Activated CD8-positive, alpha-beta memory T cell treated with anti-CD3 and anti-CD28 coated beads for 48 hours (primary cell): Measurements from ENCODE around the gene HYCC1.

ENCODE experiments used
- DNase-seq, 3 experiments: peaks; one replicate each; pipeline ENCODE4 v3.0.0-alpha.2; 2020; ENCODE audit warnings: low read depth in 2 of 3, low spot score in 2 of 3

HYCC1 gene

DNA sequence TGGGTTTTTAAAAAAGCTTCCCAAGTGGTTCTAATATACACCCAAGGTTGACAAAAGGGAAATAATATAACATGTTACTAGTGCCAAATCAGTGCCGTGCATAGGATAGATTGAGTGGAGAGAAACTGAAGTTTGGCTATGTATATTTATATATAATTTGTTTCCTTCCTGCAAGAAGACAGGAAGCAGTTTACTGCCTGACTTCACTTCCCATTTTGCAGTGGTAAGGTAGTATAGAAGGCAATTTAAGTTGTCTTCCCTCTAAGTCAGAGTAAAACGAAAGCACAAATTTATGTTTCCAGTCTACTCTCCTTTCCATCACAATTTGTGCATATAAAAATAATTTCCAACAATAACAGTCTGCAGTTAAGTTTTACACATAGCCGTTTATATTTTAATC, 3.4 kb upstream of the HYCC1 start:
- no peak for DNase-seq

DNA sequence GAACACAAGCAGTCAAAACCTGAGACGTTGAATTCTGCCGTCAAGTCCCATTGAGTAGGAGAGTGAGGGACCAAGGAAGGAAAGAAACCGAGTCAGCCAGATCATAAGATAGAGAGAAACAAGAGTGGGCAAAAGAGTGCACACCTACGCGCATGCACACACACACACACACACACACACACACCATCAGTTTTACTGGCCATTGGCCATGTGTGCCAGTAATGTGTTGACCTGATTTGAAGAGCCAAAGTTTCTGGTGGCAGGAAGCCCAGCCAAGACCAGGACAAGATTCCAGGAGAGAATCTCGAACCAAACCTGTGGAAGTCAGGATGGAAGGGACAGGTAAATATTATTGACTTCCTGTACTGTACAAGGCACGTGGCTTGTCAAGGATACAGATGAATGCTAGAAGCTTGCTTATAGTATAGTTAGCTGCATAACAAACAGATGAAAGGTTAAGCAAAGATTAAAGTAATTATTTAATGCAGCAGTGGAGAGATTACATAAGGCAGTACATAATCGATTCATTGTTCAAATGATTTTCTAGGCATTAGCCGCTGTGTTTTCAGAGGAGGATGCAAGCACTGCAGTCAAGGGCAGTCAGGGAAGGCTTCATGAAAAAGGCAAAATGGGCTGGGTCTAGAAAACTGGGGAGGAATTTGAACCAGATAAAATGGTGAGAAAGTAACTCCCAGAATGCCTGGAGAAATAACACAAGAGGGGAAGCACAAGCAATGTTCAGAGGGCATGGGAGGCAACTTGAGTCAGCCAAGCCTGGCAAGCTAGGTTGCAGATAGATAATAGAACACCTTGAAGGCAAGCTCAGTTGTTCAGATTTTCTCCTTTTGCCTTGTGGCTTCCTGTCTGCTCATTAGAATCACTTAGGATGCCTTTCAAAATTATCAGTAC, 2.7 kb upstream of the HYCC1 start:
- DNase-seq, result no peak

DNA sequence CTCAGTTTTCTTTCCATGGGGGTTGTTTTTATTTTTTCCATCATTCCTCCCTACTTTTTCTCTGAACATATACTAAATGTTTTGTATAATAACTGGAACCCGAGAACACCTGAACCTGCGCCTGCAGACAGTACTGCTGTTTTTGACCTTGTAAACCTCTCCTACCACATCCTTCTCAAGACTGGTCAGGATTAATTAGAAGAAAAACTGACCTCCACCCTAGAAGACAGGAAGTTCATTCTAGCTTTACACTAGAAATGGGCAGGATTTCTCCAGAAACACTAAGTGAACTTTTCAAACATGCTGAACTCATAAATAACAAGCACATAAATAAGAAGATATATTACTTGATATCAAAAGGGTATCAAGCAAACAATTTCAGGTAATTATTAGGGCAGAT, 751 bp upstream of the HYCC1 start:
- no peak for DNase-seq

DNA sequence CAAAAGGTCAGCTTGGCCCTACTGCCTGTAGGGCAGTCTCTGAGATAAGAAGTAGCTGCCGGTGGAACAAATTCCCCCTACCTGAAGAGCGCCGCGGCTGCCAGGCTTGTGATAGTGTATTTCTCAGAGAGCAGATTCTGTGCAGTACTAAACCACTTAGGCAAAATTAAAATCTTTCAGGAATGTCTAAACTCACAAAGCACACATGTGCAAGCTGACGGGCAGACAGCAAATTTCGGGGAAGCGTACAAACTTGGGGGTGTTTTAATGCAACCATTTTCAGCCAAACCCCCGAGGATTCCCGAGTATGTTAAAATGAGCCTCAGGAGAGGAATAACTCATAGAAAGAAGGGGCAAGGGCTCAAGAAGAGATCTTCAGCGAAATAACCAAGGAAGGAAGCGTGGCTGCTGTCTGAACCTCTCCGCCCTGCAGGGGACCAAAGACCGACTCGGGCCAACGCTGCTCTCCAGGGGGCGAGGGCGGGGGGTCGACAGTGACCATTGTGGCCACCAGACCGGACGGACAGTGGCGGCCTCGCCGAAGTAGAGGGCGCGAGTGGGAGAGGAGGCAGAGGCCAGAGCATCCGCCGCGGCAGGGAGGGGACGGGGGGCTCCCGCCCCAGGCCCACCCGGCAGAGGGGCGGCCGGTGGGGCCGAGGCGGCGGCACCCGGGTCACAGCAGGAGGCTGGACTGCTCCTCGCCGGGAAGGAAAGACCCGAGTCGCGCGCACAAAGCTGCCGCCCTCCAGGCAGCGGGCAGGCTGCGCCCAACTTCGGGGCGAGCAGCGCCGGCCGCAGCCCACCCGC, 819 bp downstream of the HYCC1 start:
- DNase-seq, result no peak

DNA sequence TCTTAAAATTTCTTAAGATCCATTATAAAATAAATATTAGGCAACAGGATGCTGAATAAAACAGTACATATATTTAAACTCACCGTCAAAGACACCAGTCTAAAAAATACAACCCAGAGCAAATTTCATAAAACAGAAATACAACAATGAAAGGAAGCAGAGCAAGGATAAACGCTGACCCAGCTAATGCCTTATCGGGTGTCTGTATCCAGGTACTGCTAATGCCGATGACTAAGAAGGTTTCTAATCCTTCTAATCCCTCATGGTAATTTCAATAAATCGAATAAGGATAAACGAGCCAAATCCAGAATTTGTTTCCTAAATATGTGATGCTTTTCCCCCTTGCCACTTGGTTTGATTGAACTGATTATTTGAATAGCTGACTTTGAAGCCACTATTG, 1.7 kb downstream of the HYCC1 start:
- DNase-seq, result no peak

DNA sequence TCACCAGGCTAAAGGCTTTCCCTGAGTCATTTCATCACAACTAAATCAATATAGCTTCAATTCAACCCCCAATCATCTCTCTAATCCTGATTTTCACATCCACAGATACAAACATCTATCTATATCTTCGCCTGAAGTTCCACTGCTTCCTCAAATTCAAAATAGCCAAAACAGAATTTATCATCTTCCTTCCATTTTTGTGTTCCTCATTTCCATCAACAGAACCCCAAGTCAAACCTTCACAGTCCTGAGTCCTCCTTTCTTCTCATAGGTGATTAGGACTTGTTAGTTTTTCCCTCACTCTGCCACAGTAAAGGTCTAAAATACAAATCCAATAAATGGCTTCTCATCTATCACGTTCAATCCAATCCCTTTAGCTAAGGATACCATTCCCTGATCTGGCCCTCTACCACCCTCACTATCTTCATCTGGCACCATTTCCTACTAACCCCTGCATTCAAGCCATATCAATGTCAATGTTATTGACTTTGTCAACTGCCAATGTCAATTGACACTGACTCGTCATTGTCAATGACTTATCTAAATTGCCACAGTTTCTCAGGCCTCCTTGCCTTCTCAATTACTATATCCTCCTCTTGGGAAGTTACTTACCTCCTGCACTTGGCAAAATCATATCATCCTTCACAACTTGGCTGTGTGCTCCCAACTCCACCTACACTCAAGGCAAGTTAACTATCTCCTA, 2.6 kb downstream of the HYCC1 start:
- DNase-seq, result no peak

DNA sequence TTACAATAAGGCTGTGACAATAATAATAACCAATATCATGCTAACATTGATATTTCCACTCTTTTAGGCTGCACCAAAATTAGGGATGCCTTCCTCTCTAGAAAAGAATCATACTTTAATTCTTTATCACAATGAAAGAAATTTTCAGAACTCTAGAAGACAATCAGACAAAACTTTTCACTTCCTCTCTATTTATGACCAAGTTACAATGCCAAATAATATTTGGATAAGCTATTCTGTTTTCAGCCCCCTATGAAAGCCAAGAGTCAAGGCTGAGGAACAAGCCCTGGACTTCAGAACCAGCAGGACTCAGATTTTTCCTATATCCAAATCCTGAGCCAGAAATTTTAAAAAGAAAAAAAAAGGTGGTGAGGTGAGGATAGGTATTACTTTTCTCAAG, 4.6 kb downstream of the HYCC1 start:
- DNase-seq, result no peak

DNA sequence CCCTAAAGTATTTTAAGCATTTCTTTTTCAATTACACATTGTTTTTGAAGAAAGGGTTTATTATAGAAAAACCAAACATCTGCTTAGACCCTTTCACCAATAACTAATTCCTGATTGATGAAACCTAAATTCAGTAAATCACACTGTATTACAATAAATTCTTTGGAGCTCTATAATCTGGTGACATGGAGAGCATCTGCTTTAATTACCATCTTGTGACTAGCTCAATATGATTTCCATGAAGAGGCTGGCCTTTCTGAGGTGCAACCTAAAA, 9.7 kb downstream of the HYCC1 start:
- no peak for DNase-seq

DNA sequence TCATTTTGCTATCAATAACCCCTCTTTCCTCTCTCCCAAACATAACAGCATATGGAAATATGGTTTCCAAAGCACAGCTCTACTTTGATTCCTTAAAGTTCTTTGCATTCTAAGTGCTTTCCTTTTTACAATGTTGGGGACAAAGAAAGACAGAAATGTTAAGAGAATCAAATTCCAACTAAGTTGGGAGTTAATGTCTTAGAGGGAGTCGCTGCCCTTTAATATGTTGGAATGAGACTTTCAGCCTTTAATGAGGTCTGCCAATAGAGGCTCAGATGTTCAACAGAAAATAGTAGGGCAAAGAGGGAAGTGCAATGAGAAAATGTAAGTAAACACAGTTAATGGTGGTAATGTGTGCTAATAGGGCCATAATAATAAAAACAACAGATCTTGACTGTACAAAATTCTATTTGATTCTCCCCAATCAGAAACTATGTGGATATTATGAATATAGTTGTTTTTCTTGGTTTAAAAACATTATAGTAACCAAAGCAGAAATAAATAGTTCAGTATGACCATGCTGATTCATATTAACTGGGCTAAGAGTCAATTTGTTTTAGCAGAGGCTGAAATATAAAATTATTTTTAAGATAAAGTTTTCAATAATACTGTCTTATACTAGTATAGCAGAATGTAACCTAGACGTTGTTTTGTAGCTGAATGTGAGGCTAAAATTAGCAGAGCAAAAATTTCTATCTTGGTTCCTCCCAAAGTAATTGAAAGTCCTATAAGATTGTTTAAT, 10.3 kb downstream of the HYCC1 start:
- DNase-seq, result no peak

DNA sequence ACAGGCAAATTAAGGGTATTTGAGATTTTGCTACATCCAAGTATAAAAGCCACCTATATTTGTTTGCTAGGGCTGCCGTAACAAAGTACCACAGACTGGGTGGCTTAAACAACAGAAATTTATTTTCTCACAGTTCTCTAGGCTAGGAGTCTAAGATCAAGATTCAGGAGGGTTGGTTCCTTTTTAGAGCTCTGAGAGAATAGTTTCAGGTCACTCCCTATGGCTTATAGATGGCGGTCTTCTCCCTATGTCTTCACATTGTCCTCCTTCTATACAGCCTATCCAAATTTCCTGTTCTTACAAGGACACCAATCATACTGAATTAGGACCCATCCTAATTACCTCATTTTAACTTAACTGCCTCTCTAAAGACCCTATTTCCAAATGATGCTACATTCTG, 11.2 kb downstream of the HYCC1 start:
- no peak for DNase-seq

DNA sequence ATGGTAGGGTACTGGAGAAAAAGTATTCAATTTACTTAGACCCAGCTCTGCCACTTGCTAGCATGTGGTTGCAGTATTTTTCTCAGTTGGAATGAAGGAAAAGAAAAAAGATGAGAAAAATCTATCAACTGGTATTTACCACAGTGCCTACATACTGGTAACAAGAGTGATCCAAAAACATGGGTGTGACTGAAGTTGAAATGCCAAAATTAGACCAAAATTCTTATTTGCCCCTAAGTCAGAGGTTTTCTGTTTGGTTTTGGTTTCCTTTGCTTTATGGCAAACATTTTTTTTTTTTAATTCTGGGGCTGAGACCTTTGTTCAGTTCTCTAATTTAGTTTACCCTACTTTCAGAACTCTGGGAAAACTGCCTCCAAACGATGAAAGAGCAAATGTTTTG, 12.3 kb downstream of the HYCC1 start:
- DNase-seq, result no peak

DNA sequence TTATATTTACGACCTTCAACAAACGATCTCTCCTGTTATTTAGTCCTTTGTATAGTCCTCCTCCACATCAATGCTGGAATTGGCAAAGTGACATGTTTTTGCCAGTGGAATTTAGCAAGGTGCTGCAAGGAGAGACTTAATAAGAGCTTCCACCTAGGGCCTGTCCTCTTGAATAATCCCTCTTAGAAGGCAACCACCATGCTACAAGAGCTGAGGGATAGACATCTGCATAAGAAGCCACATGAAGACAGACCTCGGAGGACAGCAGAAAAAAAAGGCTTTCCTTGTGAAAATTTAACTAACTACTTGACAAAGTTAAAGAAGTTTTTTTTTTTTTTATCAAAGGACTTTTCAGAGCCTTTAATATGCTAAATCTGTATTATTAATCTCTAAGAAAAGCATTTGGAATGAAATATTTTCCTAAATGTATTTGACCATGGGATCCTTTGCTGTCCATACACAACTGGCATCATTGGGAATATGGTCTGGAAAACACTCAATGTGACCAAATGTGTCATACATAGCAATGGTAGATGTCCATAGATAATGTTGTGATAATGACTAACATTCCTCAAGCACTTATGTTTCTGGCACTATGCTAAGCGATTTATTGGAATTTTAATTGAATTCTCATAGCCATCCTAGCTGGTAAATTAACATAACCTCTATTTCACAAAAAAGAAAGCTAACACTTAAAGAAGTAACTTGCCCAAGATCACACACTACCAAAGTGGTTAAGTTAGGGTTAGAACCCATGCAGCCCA, 13.2 kb downstream of the HYCC1 start:
- DNase-seq, result no peak

DNA sequence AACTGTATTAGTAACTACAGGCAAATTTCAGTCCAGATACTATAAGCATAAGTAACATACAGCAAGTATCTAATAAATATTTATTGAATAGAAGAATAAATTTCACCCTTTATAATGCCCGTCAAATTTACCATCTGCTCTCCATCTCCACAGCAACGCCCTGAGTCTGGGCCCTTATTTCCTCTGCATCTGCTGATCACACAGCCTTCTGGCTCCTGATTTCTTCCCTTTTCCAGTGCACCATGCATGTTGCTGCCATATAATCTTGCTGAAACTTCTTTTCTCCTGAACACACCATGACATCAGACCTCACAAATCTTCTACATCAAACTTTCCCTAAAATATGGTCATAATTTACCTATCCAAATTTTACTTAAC, 15.4 kb downstream of the HYCC1 start:
- DNase-seq, result no peak

DNA sequence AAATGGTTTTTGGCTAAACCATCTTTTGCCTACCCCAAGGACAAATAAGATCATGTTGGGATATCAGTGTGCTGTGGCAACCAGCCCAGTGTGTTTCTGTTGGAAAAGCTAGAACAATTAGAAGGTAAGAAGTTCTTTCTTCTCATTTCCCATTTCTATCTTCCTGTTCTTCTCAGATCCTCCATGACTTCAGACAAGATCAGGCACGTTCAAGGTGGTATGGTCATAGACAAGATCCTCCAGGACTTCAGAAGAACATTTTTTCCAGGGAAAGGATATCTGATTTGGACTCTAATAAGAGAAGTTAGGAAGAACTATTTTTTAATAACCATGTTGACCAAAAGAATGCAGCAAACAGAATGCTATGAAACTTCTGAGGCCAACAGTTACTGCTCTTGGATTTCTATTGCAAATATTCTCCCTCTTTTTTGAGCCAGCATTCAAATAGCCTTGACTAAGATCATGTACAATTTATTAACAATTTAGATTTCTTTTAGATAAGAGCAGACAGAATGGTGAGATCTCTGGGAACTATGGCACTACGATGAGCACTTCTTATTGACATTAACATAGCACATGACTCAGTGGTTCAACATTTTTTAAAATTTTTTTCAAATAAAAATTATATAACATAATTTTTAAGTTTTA, 15.9 kb downstream of the HYCC1 start:
- no peak for DNase-seq

DNA sequence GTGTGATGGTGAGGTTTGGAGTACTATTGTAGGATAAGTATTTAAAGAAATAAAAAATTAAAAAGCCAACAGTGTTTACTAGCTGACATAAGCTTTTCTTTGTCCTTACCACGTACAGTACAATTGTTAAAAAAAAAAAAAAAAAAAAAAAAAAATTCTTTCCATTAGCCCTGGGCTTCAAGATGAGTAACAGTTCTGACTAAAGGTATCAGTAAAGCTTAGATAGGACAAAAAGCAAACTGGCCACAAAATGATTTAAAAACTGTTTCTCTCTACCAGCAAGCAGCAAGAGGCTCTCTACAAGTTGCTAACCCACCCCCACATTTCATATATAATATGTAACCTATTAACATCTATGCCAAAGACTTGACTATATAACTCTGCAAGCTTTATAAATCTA, 17.5 kb downstream of the HYCC1 start:
- DNase-seq, result no peak

DNA sequence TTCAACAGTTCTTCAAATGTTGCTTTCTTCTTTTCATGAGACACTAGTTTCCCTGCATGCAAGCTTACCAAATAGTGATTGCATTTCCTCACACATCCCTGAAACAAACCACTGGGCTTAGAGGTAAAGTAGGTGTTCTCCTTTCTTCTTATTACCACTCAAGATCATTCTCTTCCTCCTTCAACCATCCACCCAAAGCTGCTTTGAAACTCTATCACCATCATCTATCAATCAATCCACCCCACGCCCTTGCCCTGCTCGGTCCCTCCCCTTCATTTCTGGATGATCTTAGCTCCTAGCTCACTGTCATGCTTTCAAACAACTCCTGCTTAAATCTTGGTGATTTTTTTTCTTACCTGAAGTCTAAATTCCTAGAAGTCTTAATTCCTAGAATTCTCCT, 18.9 kb downstream of the HYCC1 start:
- DNase-seq, result no peak

DNA sequence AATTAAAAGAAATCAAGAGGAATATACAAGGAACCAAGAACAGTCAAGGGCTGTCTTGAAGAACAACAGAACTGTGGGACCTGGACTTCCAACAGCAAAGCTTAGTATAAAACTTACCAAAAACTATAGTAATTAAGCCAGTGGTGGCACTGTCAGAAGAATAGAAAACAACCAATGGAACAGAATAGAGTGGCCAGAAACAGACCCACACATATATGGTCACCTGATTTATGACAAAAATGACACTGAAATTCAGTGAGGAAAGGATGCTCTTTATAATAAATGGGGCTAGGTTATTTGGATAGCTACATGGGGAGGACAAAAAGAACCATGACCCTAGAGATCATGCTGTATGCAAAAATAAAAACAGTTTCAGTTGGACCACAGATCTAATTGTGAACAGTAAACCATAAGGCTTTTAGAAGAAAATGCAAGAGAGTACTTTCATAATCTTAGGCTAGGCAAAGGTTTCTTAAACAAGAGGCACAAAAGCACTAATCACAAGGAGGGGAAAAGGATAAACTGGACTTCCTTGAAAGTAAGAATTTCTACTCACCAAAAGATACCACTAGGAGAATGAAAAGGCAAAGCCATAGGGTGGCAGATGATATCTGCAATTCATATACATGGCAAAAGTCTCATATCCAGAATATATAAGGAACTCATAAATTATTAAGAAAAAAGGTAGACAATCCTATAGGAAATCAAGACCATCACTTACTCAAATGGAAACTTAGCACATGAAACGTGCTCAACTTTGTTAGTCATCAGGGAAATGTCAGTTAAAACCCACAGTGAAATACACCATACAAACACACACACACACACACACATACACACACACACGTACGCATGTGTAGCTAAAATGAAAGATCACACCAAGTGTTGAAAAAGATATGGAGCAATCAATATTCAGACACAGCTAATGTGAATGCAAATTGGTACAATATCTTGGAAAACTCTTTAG, 20.8 kb downstream of the HYCC1 start:
- no peak for DNase-seq

DNA sequence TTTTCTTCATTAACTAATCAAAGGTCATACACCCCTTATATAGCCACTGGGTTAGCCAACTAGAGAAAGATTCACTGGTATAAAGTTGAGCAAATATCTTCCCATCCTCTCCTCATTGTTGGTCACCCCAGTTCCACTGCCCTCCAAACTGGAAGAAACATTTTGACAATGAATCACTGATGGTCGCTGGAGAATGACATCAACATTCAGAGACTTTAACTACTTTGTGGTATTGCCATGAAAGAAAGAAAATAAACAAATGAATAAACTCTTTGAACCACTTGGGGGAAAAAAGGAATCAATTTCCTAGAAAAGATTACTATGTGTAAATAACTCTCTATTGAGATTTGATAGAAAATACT, 23.4 kb downstream of the HYCC1 start:
- DNase-seq, result no peak
